GM19452 (cell line): ENCODE measurements around the gene ARHGAP25.

ENCODE experiments used
- ATAC-seq: cut with Tn5 transposase; IDR thresholded peaks from one replicate; pipeline ENCODE4 v1.9.1; 2021; ENCODE audit not compliant: unreplicated experiment

Gene ARHGAP25

GRCh38 chr2:68766376-68766845 lies 31.8 kb downstream of the ARHGAP25 start:
- no peak for ATAC-seq

GRCh38 chr2:68767031-68767961 lies 32.7 kb downstream of the ARHGAP25 start:
- peak; percentile 39 for ATAC-seq

- ATAC-seq, result no peak
These were observed 33.4 kb downstream of the ARHGAP25 start for GRCh38 chr2:68767996-68768395.

GRCh38 chr2:68768461-68768860 lies 33.9 kb downstream of the ARHGAP25 start:
- ATAC-seq, result no peak

- ATAC-seq, result no peak
These were observed 34.3 kb downstream of the ARHGAP25 start for GRCh38 chr2:68768951-68769350.

GRCh38 chr2:68769586-68770270 lies 35.1 kb downstream of the ARHGAP25 start:
- no peak for ATAC-seq

- no peak for ATAC-seq
These were observed 35.9 kb downstream of the ARHGAP25 start for GRCh38 chr2:68770271-68771111.

- no peak for ATAC-seq
These were observed 36.7 kb downstream of the ARHGAP25 start for GRCh38 chr2:68771211-68771751.

- no peak for ATAC-seq
These were observed 37.5 kb downstream of the ARHGAP25 start for GRCh38 chr2:68772109-68772508.

- peak; percentile 92 for ATAC-seq
These were observed 40.1 kb downstream of the ARHGAP25 start for GRCh38 chr2:68774569-68775271.

- ATAC-seq, result no peak
These were observed 40.7 kb downstream of the ARHGAP25 start for GRCh38 chr2:68775272-68775842.

GRCh38 chr2:68776124-68776523 lies 41.5 kb downstream of the ARHGAP25 start:
- ATAC-seq, result no peak

- no peak for ATAC-seq
These were observed 45.0 kb downstream of the ARHGAP25 start for GRCh38 chr2:68779595-68779994.

- ATAC-seq, result no peak
These were observed 49.6 kb downstream of the ARHGAP25 start for GRCh38 chr2:68784188-68784587.

- ATAC-seq, result no peak
These were observed 50.3 kb downstream of the ARHGAP25 start for GRCh38 chr2:68784915-68785314.

GRCh38 chr2:68787356-68787755 lies 52.7 kb downstream of the ARHGAP25 start:
- no peak for ATAC-seq

- ATAC-seq, result peak; percentile 99
These were observed 55.0 kb downstream of the ARHGAP25 start for GRCh38 chr2:68789603-68790002.

- no peak for ATAC-seq
These were observed 56.0 kb downstream of the ARHGAP25 start for GRCh38 chr2:68790600-68790999.

- no peak for ATAC-seq
These were observed 57.3 kb downstream of the ARHGAP25 start for GRCh38 chr2:68791914-68792313.

GRCh38 chr2:68792751-68793150 lies 58.1 kb downstream of the ARHGAP25 start:
- no peak for ATAC-seq
